ENCODE measurements around the gene ATF6. TPM values are rescaled to one million over a fixed set of nuclear protein-coding genes. Genes with fewer than 3 reads are reported as not detected.

Gene ATF6
- total RNA-seq, 1 donor from 2014 or later = 39.4 TPM

DNA sequence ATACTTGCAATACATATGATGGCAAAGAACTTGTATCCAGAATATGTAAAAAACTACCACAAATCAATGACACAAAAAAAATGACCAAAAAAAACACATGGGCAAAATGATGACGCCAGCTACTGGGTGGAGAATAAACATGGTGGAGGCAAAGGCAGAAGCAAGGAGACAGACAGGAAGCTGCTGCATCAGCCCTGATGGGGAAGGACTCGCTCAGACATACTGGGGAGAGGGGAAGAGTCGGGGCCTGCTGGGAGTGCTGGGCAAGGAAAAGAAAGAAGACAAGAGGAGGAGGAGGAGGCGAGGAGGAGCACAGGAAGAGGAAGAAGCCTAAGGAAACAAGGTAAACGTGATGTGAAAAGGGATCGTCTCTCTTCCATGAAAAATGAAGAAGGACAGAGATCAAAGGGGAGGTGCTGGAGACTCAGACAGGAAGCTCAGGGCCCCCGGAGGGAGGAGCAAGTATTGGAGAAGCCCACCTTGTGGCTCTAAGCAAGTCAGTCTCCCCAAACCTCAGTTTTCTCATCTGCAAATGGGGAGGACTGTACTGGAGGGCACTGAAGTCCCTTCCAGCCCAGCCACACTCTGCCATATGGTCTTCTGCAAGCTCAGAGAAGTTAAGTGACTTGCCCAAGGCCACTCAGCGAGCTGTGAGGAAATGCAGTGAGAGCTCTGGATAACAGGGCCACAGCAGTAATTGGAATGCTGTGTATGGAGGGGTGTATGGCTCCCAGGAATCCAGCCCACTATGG, 233.4 kb downstream of the ATF6 start:
- no peak for DNase-seq (ENCODE audit: low spot score)

GRCh38 chr1:162000053-162000420, 233.9 kb downstream of the ATF6 start:
- no peak for DNase-seq (ENCODE audit: low spot score)

- no peak for DNase-seq (ENCODE audit: low spot score)
These were observed 237.1 kb downstream of the ATF6 start for GRCh38 chr1:162003061-162003829.

DNA sequence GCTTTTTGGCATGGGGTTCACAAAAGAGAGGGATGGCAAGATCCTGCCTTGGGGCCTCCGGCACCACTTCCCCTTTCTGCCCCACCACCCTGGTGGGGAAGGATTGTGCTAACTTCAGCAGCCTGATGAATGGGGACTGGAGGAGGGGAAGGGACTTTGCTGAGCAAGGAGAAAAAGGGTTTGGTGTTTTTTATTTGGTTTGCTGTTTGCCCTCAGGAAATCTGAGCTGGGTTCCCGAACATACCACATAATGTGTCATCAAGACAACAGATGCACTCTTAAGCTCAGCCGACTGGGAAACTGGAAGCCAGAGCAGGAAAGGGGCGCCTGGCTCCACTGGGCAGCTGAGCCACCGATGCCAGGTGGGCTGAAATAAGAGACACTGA, 237.7 kb downstream of the ATF6 start:
- no peak for DNase-seq (ENCODE audit: low spot score)

DNA sequence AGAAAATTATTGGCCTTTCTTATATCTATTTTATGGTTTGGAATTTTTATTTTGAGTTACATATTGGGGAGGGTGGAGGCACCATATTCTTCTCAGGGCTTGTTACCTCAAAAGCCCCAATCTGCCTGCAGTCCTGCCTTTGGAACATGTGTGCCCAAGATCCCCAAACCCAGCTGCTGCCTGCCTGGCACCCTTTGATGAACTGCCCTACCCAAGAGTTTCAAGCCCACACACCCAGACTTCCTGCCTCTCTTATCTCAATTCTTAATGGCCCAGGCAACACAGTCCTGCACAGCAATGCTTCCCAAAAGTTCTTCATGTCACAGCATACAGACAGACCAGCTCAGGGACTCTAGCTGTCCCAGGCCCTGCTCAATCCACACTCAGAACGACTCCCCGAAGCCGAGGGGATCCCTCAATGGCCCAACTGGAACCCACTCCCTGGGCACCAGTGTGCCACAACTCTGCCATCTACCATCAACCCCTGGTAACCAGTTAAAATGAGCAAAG, 238.4 kb downstream of the ATF6 start:
- no peak for DNase-seq (ENCODE audit: low spot score)

DNA sequence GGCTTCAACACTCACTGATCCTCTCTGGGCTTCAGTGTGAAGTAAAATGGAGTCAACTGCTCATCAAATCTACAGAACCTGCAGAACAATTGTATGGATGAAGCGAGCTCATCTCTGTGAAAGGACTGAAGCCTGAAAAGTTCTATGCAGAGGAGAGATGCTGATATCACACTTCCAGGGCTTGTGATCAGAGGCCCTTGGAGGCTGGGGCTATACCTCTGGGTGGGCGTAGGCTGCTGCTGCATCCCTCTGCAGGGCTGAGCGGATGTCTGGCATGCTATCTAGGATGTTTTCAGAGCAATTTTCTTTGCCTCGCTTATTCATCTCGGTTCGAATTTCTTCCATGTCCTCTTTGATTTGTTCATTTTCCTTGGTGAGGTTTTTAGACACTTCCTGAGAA, 240.0 kb downstream of the ATF6 start:
- no peak for DNase-seq (ENCODE audit: low spot score)

DNA sequence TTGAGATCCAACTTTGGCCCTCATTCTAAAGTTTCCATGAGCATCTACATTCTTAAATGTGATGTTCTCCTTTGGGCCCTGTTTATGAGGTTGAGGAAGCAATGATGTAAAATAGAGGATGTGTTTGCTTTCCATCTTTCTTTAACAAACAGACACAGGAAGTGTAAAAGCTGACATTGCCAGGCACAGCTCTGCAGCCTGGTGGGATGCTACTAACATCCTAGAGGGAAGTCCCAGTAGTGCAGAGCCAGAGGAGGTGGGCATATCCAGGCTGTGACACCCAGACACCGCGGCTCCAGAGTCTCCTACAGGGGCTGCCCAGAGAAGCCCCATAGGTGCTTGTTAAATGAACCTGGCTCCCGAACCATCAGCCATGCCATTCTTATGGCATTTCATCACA, 241.3 kb downstream of the ATF6 start:
- no peak for DNase-seq (ENCODE audit: low spot score)

DNA sequence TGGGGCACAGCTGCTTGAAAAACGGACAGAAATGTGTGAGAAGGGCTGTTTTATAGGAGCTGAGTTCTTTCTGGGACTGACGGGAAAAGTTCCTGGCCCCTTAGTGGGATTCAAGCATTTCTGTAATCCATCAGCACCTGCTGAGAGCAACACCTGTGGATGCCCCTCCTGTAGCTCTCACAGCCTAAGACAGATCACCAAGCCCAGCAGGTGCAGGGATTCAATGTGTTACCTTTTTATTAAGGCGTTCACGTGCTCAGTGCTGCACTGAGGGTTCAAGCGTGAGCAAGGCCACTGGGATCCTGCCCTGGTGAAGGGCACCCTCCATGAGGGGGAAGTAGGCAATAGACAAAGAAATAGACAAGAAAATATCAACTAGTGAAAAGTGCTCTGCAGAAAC, 242.7 kb downstream of the ATF6 start:
- DNase-seq (ENCODE audit: low spot score) = no peak

- DNase-seq (ENCODE audit: low spot score) = no peak
These were observed 243.5 kb downstream of the ATF6 start for GRCh38 chr1:162009501-162010174.

GRCh38 chr1:162010175-162010506, 244.0 kb downstream of the ATF6 start:
- DNase-seq (ENCODE audit: low spot score) = no peak

DNA sequence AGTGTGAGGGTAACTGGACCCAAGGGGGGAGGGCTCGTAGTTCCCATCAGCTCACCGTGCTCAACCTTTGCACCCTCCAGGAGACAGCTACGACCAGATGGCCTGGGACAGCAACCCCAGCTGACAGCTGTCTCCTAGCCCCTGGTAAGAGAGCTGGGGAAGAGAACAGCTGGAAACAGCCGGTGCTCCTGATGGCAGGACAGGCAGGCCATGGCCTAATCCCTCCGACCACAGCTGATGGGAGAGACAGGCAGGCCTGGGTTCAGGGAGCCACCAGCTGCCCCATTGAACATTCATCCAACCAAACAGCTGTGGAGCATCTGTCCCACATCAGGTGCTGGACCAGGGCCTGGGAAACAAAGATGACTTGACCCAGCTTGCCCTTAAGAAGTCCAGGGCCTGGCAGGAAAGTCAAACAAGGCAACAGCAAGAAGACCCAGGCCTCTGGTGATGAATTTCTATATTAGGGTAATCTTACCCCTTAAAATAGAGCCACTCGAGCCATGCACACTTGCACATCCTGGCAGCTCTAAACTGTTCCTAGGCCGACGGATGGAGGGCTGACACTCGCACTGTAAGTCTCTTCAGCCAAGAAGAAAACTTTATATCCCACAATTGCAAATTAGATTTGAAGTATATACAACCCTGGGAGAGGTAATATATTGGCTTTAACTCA, 245.4 kb downstream of the ATF6 start:
- DNase-seq (ENCODE audit: low spot score) = no peak

GRCh38 chr1:162013289-162013688, 247.2 kb downstream of the ATF6 start:
- DNase-seq (ENCODE audit: low spot score) = no peak

Other genes with a start within 250 kb of the ATF6 start
- 2.9 TPM for gene HSPA6, start 241.8 kb upstream of the ATF6 start, total RNA-seq
- gene FCGR3A, start 216.5 kb upstream of the ATF6 start, total RNA-seq = 6.8 TPM
- gene FCGR3B, start 135.1 kb upstream of the ATF6 start, total RNA-seq = 1.6 TPM
- gene FCGR2B, start 103.2 kb upstream of the ATF6 start, total RNA-seq = 11.6 TPM
- gene FCRLA, start 59.1 kb upstream of the ATF6 start, total RNA-seq = 0.75 TPM
- 3.9 TPM for gene FCRLB, start 44.8 kb upstream of the ATF6 start, total RNA-seq
- 21.9 TPM for gene DUSP12, start 16.5 kb upstream of the ATF6 start, total RNA-seq

Data from ureter (tissue), 1 donor.